Measurements from ENCODE around the gene VCL. TPM values are rescaled to one million over a fixed set of nuclear protein-coding genes. Genes with fewer than 3 reads are reported as not detected.

VCL gene
- total and polyA plus RNA-seq, 2 of the 8 experiments (the other 6 are each of a cell fraction or from before 2014, with no cell fraction given), result 119 to 377 TPM

- Histone ChIP-seq H3K56ac (replicated peaks; ENCODE audit: insufficient read length, low read depth, low read length) (no peak overlapping the region), H3K4me1 (replicated peaks in 1 of 4; ENCODE audit: control insufficient read depth in 3 of 4, insufficient read depth in 4 of 4, low read length in 3 of 4) (no peaks in the 10 kb centered on the region), H3K79me2 (ENCODE audit: control insufficient read depth in 1 of 2, insufficient read depth in 2 of 2, low read length in 2 of 2) (peaks cover 0 to 12% of the 10 kb centered on the region in 2 experiments; a peak in 2 of 4 replicates), H2BK12ac (ENCODE audit: low read depth, low read length) (no peak overlapping the region), H3K9me3 (ENCODE audit: insufficient read depth in 2 of 2, low read depth in 1 of 2, low read length in 1 of 2) (no peaks in the 10 kb centered on the region), H3K4ac (replicated peaks; ENCODE audit: insufficient read length, low read depth, low read length) (no peak overlapping the region), H4K5ac (ENCODE audit: insufficient read length, low read depth, low read length) (no peak overlapping the region), H3K27me3 (replicated peaks in 1 of 4; ENCODE audit: control insufficient read depth in 3 of 4, extremely low read depth in 1 of 4, insufficient read depth in 3 of 4, low read length in 3 of 4) (no peaks in the 10 kb centered on the region), H3K9ac (replicated peaks in 1 of 4; ENCODE audit: extremely low read depth in 1 of 4, low read depth in 3 of 4, low read length in 3 of 4) (no peak overlapping the region), H2BK120ac (replicated peaks; ENCODE audit: low read depth, low read length) (no peak overlapping the region), H3K14ac (ENCODE audit: insufficient read length) (no peak overlapping the region), H2BK15ac (ENCODE audit: low read length) (no peak overlapping the region), H3K4me3 (ENCODE audit: extremely low read depth in 1 of 4, insufficient read depth in 2 of 4, low read depth in 3 of 4, low read length in 4 of 4) (no peak overlapping the region), H3K23ac (ENCODE audit: insufficient read length) (no peak overlapping the region), H2BK5ac (ENCODE audit: low read depth, low read length) (no peak overlapping the region), H3K27ac (ENCODE audit: low read depth, low read length) (no peak overlapping the region), H3K23me2 (ENCODE audit: low read depth, low read length) (no peaks in the 10 kb centered on the region), H3K79me1 (ENCODE audit: low read depth, low read length) (peaks cover 2% of the 10 kb centered on the region; the same call in 1 of the 2 replicates), H4K8ac (ENCODE audit: extremely low read depth, insufficient read depth, low read length) (no peak overlapping the region), H3K18ac (ENCODE audit: extremely low read depth, low read length) (no peak overlapping the region), H3K4me2 (ENCODE audit: insufficient read depth in 1 of 2, low read depth in 2 of 2, low read length in 2 of 2) (no peak overlapping the region), H2AK5ac (ENCODE audit: low read depth, low read length) (no peak overlapping the region), H4K20me1 (replicated peaks in 1 of 2; ENCODE audit: control insufficient read depth in 1 of 2, insufficient read depth in 2 of 2, low read length in 2 of 2) (peaks cover 1 to 2% of the 10 kb centered on the region in 2 experiments), H2AFZ (ENCODE audit: low read length) (no peak overlapping the region), H3K36me3 (ENCODE audit: control insufficient read depth in 2 of 4, insufficient read depth in 4 of 4, low read length in 3 of 4) (peaks cover 0 to 24% (median 11%) of the 10 kb centered on the region in 4 experiments; a peak in 7 of 8 replicates), H4K91ac (replicated peaks; ENCODE audit: insufficient read length, low read length) (no peak overlapping the region), H2BK20ac (ENCODE audit: low read length) (no peak overlapping the region)
- ChIA-PET POLR2A (ENCODE audit: partially characterized antibody) (no interaction called here), CTCF (ENCODE audit: partially characterized antibody) (no interaction called here)
- FAIRE-seq (no peak), DNase-seq (ENCODE audit: low read depth in 1 of 2, low spot score in 2 of 2) (no peak)
- TF ChIP-seq TBP (IDR thresholded peaks at IDR 0.05; ENCODE audit: low read depth, low read length), result no peak
- no peak for TF ChIP-seq POU5F1 (IDR thresholded peaks at IDR 0.05; ENCODE audit: low read depth, low read length)
- no peak for TF ChIP-seq ASH2L (IDR thresholded peaks at IDR 0.05; ENCODE audit: low read length)
- no peak for TF ChIP-seq EP300 (IDR thresholded peaks at IDR 0.05; ENCODE audit: borderline replicate concordance in 1 of 2, low read depth in 2 of 2, low read length in 2 of 2)
- no peak for TF ChIP-seq CBX8 (IDR thresholded peaks at IDR 0.05; ENCODE audit: borderline replicate concordance, low read depth, low read length)
- TF ChIP-seq SP2 (IDR thresholded peaks at IDR 0.05; ENCODE audit: low read length), result no peak
- TF ChIP-seq E2F6 (IDR thresholded peaks at IDR 0.05), result no peak
- TF ChIP-seq SP4 (IDR thresholded peaks at IDR 0.05; ENCODE audit: low read length), result no peak
- no peak for TF ChIP-seq JUN (IDR thresholded peaks at IDR 0.05; ENCODE audit: low read depth, low read length)
- TF ChIP-seq RBBP5 (IDR thresholded peaks at IDR 0.05; ENCODE audit: borderline replicate concordance, low read depth, low read length), result no peak
- no peak for TF ChIP-seq TEAD4 (IDR thresholded peaks at IDR 0.05; ENCODE audit: low read depth, low read length)
- TF ChIP-seq RFX5 (IDR thresholded peaks at IDR 0.05; ENCODE audit: borderline replicate concordance, low read depth, low read length), result no peak
- no peak for TF ChIP-seq SIX5 (IDR thresholded peaks at IDR 0.05; ENCODE audit: low read depth, low read length)
- TF ChIP-seq BACH1 (IDR thresholded peaks at IDR 0.05; ENCODE audit: low read length), result no peak
- TF ChIP-seq ATF3 (IDR thresholded peaks at IDR 0.05; ENCODE audit: insufficient read depth, low read depth, low read length), result no peak
- 100% methylated on average over 2 of the region's 2 CpGs; no CpG with 5 or more reads in 1 of the 2 experiments for WGBS, 2 experiments (ENCODE audit: extremely low coverage in 1 of 2, insufficient coverage in 1 of 2, insufficient read length in 1 of 2, insufficient replicate concordance in 2 of 2, low coverage in 1 of 2, low lambda C conversion rate in 2 of 2, missing lambda C conversion rate in 1 of 2)
Observed at GRCh38 chr10:74140553-74140952, 142.6 kb downstream of the VCL start.

All from H1 (cell line).